Ecto neural progenitor cell (in vitro differentiated cells): Measurements from ENCODE around the gene AFAP1.

Experiments used
- DNase-seq: peaks from one replicate; pipeline ENCODE4 v3.0.0-alpha.2; 2018; ENCODE audit warnings: low spot score

The AFAP1 gene

GRCh38 chr4:7716010-7716721, 223.5 kb downstream of the AFAP1 start:
- DNase-seq: no peak

- no peak for DNase-seq
Observed at GRCh38 chr4:7715271-7716009, 224.2 kb downstream of the AFAP1 start.

GRCh38 chr4:7714738-7715137, 224.9 kb downstream of the AFAP1 start:
- no peak for DNase-seq

- no peak for DNase-seq
Observed at GRCh38 chr4:7714176-7714575, 225.5 kb downstream of the AFAP1 start.

- DNase-seq: no peak
Observed at GRCh38 chr4:7713757-7714156, 225.9 kb downstream of the AFAP1 start.

- DNase-seq: no peak
Observed at GRCh38 chr4:7712021-7712671, 227.5 kb downstream of the AFAP1 start.

GRCh38 chr4:7711307-7711963, 228.2 kb downstream of the AFAP1 start:
- DNase-seq: no peak

GRCh38 chr4:7710576-7711306, 228.9 kb downstream of the AFAP1 start:
- DNase-seq: no peak

GRCh38 chr4:7710126-7710525, 229.5 kb downstream of the AFAP1 start:
- DNase-seq: no peak

GRCh38 chr4:7709431-7709830, 230.2 kb downstream of the AFAP1 start:
- no peak for DNase-seq

- no peak for DNase-seq
Observed at GRCh38 chr4:7708981-7709380, 230.7 kb downstream of the AFAP1 start.
